BJ (cell line): ENCODE results near the gene PRR27. TPM values are rescaled to one million over a fixed set of nuclear protein-coding genes. Genes with fewer than 3 reads are reported as not detected.

ENCODE experiments used
- CTCF ChIA-PET: fragments of 350-600 bp; formaldehyde crosslinking; extraction: SDS; loops from one replicate; lab custom pipeline; 2021; ENCODE audit warnings: antibody characterized with exemption, inconsistent platforms; lab: Yijun Ruan, JAX
- POLR2A ChIA-PET: fragments of 300-600 bp; sonication (Branson Sonifier 250); formaldehyde crosslinking; extraction: SDS; loops from one replicate; lab custom pipeline; 2021; ENCODE audit warnings: antibody characterized with exemption; lab: Charles Lee
- DNase-seq: peaks from one replicate; pipeline ENCODE4 v3.0.0-alpha.2; 2011; ENCODE audit warnings: low read depth
- H3K27me3 ChIP-seq: 2 replicates; pipeline ENCODE4 v1.6.0; 2011; ENCODE audit warnings: low read length; ENCODE audit not compliant: control insufficient read depth, insufficient read depth
- H3K36me3 ChIP-seq: 2 replicates; pipeline ENCODE4 v1.5.1; 2011; ENCODE audit warnings: low read length; ENCODE audit not compliant: control insufficient read depth, insufficient read depth
- H3K4me3 ChIP-seq: 2 replicates; pipeline ENCODE4 v1.5.1; 2011; ENCODE audit warnings: low read depth, mild to moderate bottlenecking, control low read depth, low read length
- CTCF ChIP-seq: IDR thresholded peaks from 2 replicates; pipeline ENCODE4 v1.5.1; 2011; ENCODE audit warnings: low read depth, mild to moderate bottlenecking, control low read depth, inconsistent platforms, low read length, moderate library complexity; ENCODE audit not compliant: insufficient read depth
- polyA plus RNA-seq: library from polyadenylated mRNA; depleted of rRNA; stranded (reverse); fragments of >200 nt; gene quantifications from 2 replicates; pipeline ENCODE4 v1.2.3, GENCODE V29; 2011

The PRR27 gene
- polyA plus RNA-seq, 1 experiment, result not detected

- ChIA-PET CTCF (no interaction called here), POLR2A (no interaction called here)
- DNase-seq, result no peak
- Histone ChIP-seq H3K27me3 (no peaks in the 10 kb centered on the region), H3K4me3 (no peak overlapping the region), H3K36me3 (no peaks in the 10 kb centered on the region)
- no peak for TF ChIP-seq CTCF
These were observed 20.6 kb upstream of the PRR27 start for GRCh38 chr4:70133473-70133872.

- Histone ChIP-seq H3K27me3 (no peaks in the 10 kb centered on the region), H3K36me3 (no peaks in the 10 kb centered on the region), H3K4me3 (no peak overlapping the region)
- TF ChIP-seq CTCF, result no peak
- ChIA-PET POLR2A (no interaction called here), CTCF (no interaction called here)
- DNase-seq, result no peak
These were observed 15.3 kb upstream of the PRR27 start for GRCh38 chr4:70138751-70139150.

- no peaks in the 10 kb centered on the region for H3K36me3 ChIP-seq
- no peak for TF ChIP-seq CTCF
- no peak for DNase-seq
- POLR2A ChIA-PET, result no interaction called here
- no peaks in the 10 kb centered on the region for H3K27me3 ChIP-seq
- CTCF ChIA-PET, result no interaction called here
- H3K4me3 ChIP-seq, result no peak overlapping the region
These were observed 2.8 kb upstream of the PRR27 start for GRCh38 chr4:70151271-70151670.

GRCh38 chr4:70152088-70152487 is 1.9 kb upstream of the PRR27 start:
- no peak for DNase-seq
- ChIA-PET CTCF (no interaction called here), POLR2A (no interaction called here)

GRCh38 chr4:70158576-70158975 is 4.5 kb downstream of the PRR27 start:
- no peaks in the 10 kb centered on the region for H3K36me3 ChIP-seq
- ChIA-PET POLR2A (no interaction called here), CTCF (no interaction called here)
- DNase-seq, result no peak
- H3K4me3 ChIP-seq, result no peak overlapping the region
- no peak for TF ChIP-seq CTCF
- H3K27me3 ChIP-seq, result no peaks in the 10 kb centered on the region

More at GRCh38 chr4:70152088-70152487, 1.9 kb upstream of the PRR27 start:
- H3K27me3 ChIP-seq, result no peaks in the 10 kb centered on the region
- H3K4me3 ChIP-seq, result no peak overlapping the region
- TF ChIP-seq CTCF, result no peak
- no peaks in the 10 kb centered on the region for H3K36me3 ChIP-seq
